ENCODE measurements around the gene EPHA7.

Gene EPHA7

GRCh38 chr6:93337014-93337413 is 82.3 kb downstream of the EPHA7 start:
- no peaks in the 10 kb centered on the region for H4K20me1 ChIP-seq (ENCODE audit: control insufficient read depth, insufficient read depth, low read depth, low read length)
- TF ChIP-seq, protein P1, sequence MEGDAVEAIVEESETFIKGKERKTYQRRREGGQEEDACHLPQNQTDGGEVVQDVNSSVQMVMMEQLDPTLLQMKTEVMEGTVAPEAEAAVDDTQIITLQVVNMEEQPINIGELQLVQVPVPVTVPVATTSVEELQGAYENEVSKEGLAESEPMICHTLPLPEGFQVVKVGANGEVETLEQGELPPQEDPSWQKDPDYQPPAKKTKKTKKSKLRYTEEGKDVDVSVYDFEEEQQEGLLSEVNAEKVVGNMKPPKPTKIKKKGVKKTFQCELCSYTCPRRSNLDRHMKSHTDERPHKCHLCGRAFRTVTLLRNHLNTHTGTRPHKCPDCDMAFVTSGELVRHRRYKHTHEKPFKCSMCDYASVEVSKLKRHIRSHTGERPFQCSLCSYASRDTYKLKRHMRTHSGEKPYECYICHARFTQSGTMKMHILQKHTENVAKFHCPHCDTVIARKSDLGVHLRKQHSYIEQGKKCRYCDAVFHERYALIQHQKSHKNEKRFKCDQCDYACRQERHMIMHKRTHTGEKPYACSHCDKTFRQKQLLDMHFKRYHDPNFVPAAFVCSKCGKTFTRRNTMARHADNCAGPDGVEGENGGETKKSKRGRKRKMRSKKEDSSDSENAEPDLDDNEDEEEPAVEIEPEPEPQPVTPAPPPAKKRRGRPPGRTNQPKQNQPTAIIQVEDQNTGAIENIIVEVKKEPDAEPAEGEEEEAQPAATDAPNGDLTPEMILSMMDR (IDR thresholded peaks at IDR 0.05; ENCODE audit: low read depth, low read length, poor library complexity, severe bottlenecking) = no peak
- no peak for TF ChIP-seq EZH2phosphoT487 (IDR thresholded peaks at IDR 0.05; ENCODE audit: borderline replicate concordance, low read length)
- H3K4me2 ChIP-seq (ENCODE audit: low read length) = no peak overlapping the region

GRCh38 chr6:93329301-93330000 is 89.9 kb downstream of the EPHA7 start:
- Histone ChIP-seq H3K4me2 (ENCODE audit: low read length) (no peak overlapping the region), H3K27me3 (ENCODE audit: control insufficient read depth, low read length) (no peaks in the 10 kb centered on the region), H3F3A (ENCODE audit: control insufficient read depth, insufficient read depth) (no peaks in the 10 kb centered on the region), H3K36me3 (ENCODE audit: control insufficient read depth, low read length) (no peaks in the 10 kb centered on the region), H3K27ac (ENCODE audit: low read depth, low read length) (no peak overlapping the region), H3K4me1 (ENCODE audit: control insufficient read depth, low read length) (no peaks in the 10 kb centered on the region), H3K79me2 (ENCODE audit: control insufficient read depth, low read length) (no peaks in the 10 kb centered on the region), H4K20me1 (ENCODE audit: control insufficient read depth, insufficient read depth, low read depth, low read length) (no peaks in the 10 kb centered on the region), H3K9me3 (ENCODE audit: control insufficient read depth, insufficient read depth, low read length) (no peaks in the 10 kb centered on the region), H3K4me3 (ENCODE audit: low read length) (no peak overlapping the region), H3K9me2 (replicated peaks; ENCODE audit: control insufficient read depth, low read length) (no peaks in the 10 kb centered on the region)
- TF ChIP-seq EZH2phosphoT487 (IDR thresholded peaks at IDR 0.05; ENCODE audit: borderline replicate concordance, low read length) = no peak
- TF ChIP-seq, protein P1 (IDR thresholded peaks at IDR 0.05; ENCODE audit: low read depth, low read length, poor library complexity, severe bottlenecking) = no peak

More at GRCh38 chr6:93337014-93337413, 82.3 kb downstream of the EPHA7 start:
- Histone ChIP-seq H3K27me3 (ENCODE audit: control insufficient read depth, low read length) (no peaks in the 10 kb centered on the region), H3K9me3 (ENCODE audit: control insufficient read depth, insufficient read depth, low read length) (no peaks in the 10 kb centered on the region), H3K4me1 (ENCODE audit: control insufficient read depth, low read length) (no peaks in the 10 kb centered on the region), H3F3A (ENCODE audit: control insufficient read depth, insufficient read depth) (no peaks in the 10 kb centered on the region), H3K4me3 (ENCODE audit: low read length) (no peak overlapping the region), H3K27ac (ENCODE audit: low read depth, low read length) (no peak overlapping the region), H3K9me2 (replicated peaks; ENCODE audit: control insufficient read depth, low read length) (no peaks in the 10 kb centered on the region), H3K79me2 (ENCODE audit: control insufficient read depth, low read length) (no peaks in the 10 kb centered on the region), H3K36me3 (ENCODE audit: control insufficient read depth, low read length) (no peaks in the 10 kb centered on the region)

- Histone ChIP-seq H3K79me2 (ENCODE audit: control insufficient read depth, low read length) (no peaks in the 10 kb centered on the region), H3K9me3 (ENCODE audit: control insufficient read depth, insufficient read depth, low read length) (no peaks in the 10 kb centered on the region), H3K36me3 (ENCODE audit: control insufficient read depth, low read length) (no peaks in the 10 kb centered on the region), H4K20me1 (ENCODE audit: control insufficient read depth, insufficient read depth, low read depth, low read length) (no peaks in the 10 kb centered on the region), H3K9me2 (replicated peaks; ENCODE audit: control insufficient read depth, low read length) (no peaks in the 10 kb centered on the region), H3K4me2 (ENCODE audit: low read length) (no peak overlapping the region), H3K27me3 (ENCODE audit: control insufficient read depth, low read length) (no peaks in the 10 kb centered on the region), H3K4me1 (ENCODE audit: control insufficient read depth, low read length) (no peaks in the 10 kb centered on the region), H3K4me3 (ENCODE audit: low read length) (no peak overlapping the region), H3K27ac (ENCODE audit: low read depth, low read length) (no peak overlapping the region), H3F3A (ENCODE audit: control insufficient read depth, insufficient read depth) (no peaks in the 10 kb centered on the region)
- TF ChIP-seq EZH2phosphoT487 (IDR thresholded peaks at IDR 0.05; ENCODE audit: borderline replicate concordance, low read length) = no peak
- TF ChIP-seq, protein P1 (IDR thresholded peaks at IDR 0.05; ENCODE audit: low read depth, low read length, poor library complexity, severe bottlenecking) = no peak
Measured at GRCh38 chr6:93327857-93328256, 91.5 kb downstream of the EPHA7 start.

Data from DOHH2 (cell line).